Nephron (organoid): Measurements from ENCODE around the gene GMEB2.

Experiments
- H3K27ac Mint-ChIP-seq, 3 experiments: 2 replicates each; pipeline ENCODE4 v1.8.0; 2020; ENCODE audit warnings: mixed read lengths in 3 of 3, mild to moderate bottlenecking in 2 of 3, moderate library complexity in 1 of 3
- H3K27me3 Mint-ChIP-seq: 2 replicates; pipeline ENCODE4 v1.8.0; 2021; ENCODE audit warnings: low read depth, mild to moderate bottlenecking, moderate library complexity, mixed read lengths
- H3K36me3 Mint-ChIP-seq: 2 replicates; pipeline ENCODE4 v1.8.0; 2020; ENCODE audit warnings: low read depth, mixed read lengths
- H3K4me1 Mint-ChIP-seq: 2 replicates; pipeline ENCODE4 v1.8.0; 2020; ENCODE audit warnings: mixed read lengths
- H3K4me3 Mint-ChIP-seq, 3 experiments: 2 replicates each; pipeline ENCODE4 v1.8.0; 2020; ENCODE audit warnings: mild to moderate bottlenecking in 3 of 3, mixed read lengths in 3 of 3, moderate library complexity in 2 of 3
- H3K9me3 Mint-ChIP-seq: 2 replicates; pipeline ENCODE4 v1.8.0; 2020; ENCODE audit warnings: mixed read lengths
- TF ChIP-seq, protein P1 (sequence below), 3 experiments: fragments of 200-600 bp; sonication (generic); IDR thresholded peaks; one replicate each; pipeline ENCODE4 v1.5.0; 2021; ENCODE audit warnings: antibody characterized with exemption in 3 of 3; ENCODE audit not compliant: unreplicated experiment in 3 of 3

GMEB2 gene

DNA sequence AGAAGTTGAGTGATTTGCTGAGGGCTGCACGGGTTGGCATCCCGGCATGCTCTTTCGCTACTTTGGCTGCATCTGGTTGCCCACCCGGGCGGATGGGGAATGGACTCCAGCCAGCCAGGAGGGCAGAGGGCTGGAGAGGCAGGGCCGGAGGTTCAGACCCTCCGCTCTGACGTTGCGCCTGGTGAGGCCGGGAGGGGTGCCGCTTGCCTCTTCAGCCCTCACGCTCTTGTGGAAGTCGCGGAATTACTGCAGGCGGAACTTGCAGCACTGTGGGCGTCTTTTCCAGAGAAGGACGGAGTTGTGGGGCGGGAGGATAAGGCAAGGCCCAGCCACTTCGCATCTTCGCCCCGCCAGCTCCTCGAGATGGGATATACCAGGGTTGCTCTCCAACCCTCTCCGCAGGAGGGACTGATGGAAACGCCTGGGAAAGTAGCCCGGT, 31.9 kb upstream of the GMEB2 start:
- Mint-ChIP-seq H3K9me3 (no peaks in the 10 kb centered on the region), H3K4me1 (peaks cover 21% of the 10 kb centered on the region), H3K27me3 (no peaks in the 10 kb centered on the region), H3K27ac (peak overlapping the region; percentile 95 to 99 (median 96)), H3K4me3 (peak overlapping the region; percentile 95 to 98 (median 96)), H3K36me3 (peaks cover 6% of the 10 kb centered on the region)
- TF ChIP-seq, protein P1, sequence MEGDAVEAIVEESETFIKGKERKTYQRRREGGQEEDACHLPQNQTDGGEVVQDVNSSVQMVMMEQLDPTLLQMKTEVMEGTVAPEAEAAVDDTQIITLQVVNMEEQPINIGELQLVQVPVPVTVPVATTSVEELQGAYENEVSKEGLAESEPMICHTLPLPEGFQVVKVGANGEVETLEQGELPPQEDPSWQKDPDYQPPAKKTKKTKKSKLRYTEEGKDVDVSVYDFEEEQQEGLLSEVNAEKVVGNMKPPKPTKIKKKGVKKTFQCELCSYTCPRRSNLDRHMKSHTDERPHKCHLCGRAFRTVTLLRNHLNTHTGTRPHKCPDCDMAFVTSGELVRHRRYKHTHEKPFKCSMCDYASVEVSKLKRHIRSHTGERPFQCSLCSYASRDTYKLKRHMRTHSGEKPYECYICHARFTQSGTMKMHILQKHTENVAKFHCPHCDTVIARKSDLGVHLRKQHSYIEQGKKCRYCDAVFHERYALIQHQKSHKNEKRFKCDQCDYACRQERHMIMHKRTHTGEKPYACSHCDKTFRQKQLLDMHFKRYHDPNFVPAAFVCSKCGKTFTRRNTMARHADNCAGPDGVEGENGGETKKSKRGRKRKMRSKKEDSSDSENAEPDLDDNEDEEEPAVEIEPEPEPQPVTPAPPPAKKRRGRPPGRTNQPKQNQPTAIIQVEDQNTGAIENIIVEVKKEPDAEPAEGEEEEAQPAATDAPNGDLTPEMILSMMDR (IDR thresholded peaks at IDR 0.05; ENCODE audit: unreplicated experiment in 3 of 3): no peak

DNA sequence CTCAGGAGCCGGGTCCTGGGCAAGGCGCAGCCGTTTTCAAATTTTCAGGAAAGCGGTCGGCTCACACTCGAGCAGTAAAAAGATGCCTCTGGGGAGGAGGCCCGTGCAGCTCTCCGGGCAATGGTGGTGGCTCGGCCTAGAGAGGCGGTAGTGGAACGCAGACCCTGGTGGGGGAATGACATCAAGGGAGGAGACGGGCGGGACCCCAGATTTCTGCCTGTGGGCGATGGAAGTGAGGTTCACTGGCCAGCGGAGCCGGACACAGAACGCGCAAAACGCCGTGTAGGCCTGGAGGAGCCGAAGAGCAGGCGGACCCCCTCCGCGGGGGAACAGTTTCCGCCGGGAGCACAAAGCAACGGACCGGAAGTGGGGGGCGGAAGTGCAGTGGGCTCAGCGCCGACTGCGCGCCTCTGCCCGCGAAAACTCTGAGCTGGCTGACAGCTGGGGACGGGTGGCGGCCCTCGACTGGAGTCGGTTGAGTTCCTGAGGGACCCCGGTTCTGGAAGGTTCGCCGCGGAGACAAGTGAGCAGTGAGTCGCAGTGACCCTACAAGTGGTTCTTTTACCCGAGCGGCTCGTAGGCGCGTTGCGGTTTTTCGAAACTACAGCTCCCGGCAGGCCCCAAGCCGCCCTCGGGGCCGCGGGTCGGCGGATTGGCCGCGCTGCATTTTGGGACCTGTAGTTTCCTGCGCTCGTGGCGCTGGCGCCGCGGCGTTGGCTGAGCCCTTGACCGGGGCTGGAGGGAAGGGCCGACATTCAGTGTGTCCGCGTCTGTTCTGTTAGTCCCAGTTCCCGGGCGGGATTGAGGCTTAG, 31.2 kb upstream of the GMEB2 start, which contains the start of gene RTEL1:
Gene RTEL1, plus strand, starts transcription at position 376 of the 812 bp plus-strand sequence. CDS start 1,091 bp downstream, outside the sequence.
- Mint-ChIP-seq H3K27ac (peak within 1 kb of the TSS; percentile 95 to 99 (median 96)), H3K9me3 (no peaks in the 10 kb centered on the region), H3K27me3 (no peaks in the 10 kb centered on the region), H3K4me1 (peaks cover 21% of the 10 kb centered on the region), H3K4me3 (peak within 1 kb of the TSS; percentile 95 to 98 (median 96)), H3K36me3 (peaks cover 6% of the 10 kb centered on the region)
- TF ChIP-seq, protein P1 (IDR thresholded peaks at IDR 0.05; ENCODE audit: unreplicated experiment in 3 of 3): no peak

DNA sequence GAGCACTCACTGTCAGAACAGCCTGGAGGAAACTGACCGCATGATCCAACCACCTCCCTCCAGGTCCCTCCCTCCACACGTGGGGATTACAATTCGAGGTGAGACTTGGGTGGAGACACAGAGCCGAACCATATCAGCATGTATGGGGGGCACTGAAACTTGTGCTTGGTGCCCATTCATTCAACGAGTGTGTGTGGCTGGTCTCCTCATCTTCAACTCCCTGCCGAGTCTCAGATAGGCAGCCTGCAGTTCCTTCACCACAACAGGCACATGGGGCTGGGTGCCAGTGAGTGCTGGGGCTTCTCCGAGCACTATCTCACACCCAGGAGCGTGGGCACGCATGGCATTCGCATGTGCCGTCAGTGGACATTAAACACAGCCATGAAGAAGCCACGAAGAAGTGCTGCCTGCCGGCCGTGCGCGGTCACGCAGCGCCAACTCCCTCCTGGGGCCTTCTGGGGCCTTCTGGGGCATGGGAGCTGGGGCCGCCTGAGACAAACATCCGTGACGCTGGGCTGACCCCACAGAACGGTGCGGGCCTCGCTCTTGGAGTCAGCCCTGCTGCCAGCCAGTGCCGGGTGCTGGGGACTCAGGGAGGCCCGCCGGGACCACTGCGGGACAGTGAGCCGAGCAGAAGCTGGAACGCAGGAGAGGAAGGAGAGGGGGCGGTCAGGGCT, 30.5 kb upstream of the GMEB2 start:
- Mint-ChIP-seq H3K4me3 (peak overlapping the region; percentile 95 to 98 (median 96)), H3K27me3 (no peaks in the 10 kb centered on the region), H3K27ac (peak overlapping the region; percentile 95 to 99 (median 96)), H3K36me3 (peaks cover 5% of the 10 kb centered on the region), H3K4me1 (peaks cover 21% of the 10 kb centered on the region), H3K9me3 (no peaks in the 10 kb centered on the region)
- TF ChIP-seq, protein P1 (IDR thresholded peaks at IDR 0.05; ENCODE audit: unreplicated experiment in 3 of 3): no peak

GRCh38 chr20:63656451-63656850, 29.6 kb upstream of the GMEB2 start:
- H3K9me3 Mint-ChIP-seq: no peaks in the 10 kb centered on the region
- H3K27me3 Mint-ChIP-seq: peaks cover 3% of the 10 kb centered on the region
- H3K4me1 Mint-ChIP-seq: peaks cover 24% of the 10 kb centered on the region
- peak overlapping the region; percentile 47 to 98 (median 95) for H3K4me3 Mint-ChIP-seq
- TF ChIP-seq, protein P1 (IDR thresholded peaks at IDR 0.05; ENCODE audit: unreplicated experiment in 3 of 3): no peak
- H3K27ac Mint-ChIP-seq: peak overlapping the region in 2 of 3 experiments; percentile 47 to 61
- peaks cover 3% of the 10 kb centered on the region for H3K36me3 Mint-ChIP-seq

DNA sequence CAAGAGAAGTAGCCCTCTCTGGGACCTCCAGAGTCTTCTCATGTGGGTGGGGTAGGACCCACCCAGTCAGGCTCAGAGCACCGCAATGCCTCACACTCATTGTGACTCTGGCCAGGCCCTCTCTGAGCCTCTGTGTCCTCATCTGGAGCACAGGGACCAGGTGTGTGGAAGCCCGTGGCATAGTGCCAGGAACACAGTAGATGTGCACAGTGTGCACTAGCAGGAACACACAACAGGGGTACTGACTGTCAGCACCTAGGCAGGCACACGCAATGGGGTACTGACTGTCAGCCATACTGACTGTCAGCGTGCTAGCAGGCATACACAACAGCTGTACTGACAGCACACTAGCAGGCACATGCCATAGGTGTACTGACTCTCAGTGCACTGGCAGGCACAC, 28.3 kb upstream of the GMEB2 start:
- H3K36me3 Mint-ChIP-seq: no peaks in the 10 kb centered on the region
- peaks cover 25% of the 10 kb centered on the region for H3K4me1 Mint-ChIP-seq
- H3K9me3 Mint-ChIP-seq: no peaks in the 10 kb centered on the region
- TF ChIP-seq, protein P1 (IDR thresholded peaks at IDR 0.05; ENCODE audit: unreplicated experiment in 3 of 3): no peak
- peak overlapping the region in 1 of 3 experiments; percentile 11 for H3K27ac Mint-ChIP-seq
- H3K27me3 Mint-ChIP-seq: peaks cover 9% of the 10 kb centered on the region
- H3K4me3 Mint-ChIP-seq: peak overlapping the region; percentile 9 to 63 (median 36)
